HG03457 (cell line): ENCODE measurements around the gene STXBP5.
A peak's percentile ranks its signal among the peaks of the same experiment; 100 is the strongest.
"Not testable (repeated sequence)": the region's sequence is repeated elsewhere in the genome, so short reads cannot be mapped to it uniquely, and the experiment has no call there.

Experiments
- ATAC-seq: cut with Tn5 transposase; IDR thresholded peaks from one replicate; pipeline ENCODE4 v1.9.1; 2021; ENCODE audit warnings: moderate number of reproducible peaks; ENCODE audit not compliant: unreplicated experiment

STXBP5 gene

DNA sequence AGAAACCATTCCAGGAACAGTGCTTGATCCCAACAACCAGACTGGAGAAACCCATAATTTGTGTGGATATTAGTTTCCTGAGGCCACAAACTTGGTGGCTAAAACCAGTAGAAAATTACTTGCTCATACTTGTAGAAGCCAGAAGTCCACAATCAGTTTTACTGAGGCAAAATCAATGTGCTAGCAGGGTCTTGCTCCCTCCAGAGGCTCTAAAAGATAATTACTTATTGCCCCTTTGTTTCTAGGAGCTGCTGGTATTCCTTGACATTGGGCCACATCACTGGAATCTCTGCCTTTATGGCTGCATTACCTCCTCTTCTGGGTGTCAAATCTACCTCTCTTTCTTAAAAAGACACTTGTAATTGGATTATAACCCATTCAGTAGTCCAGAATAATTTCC is 162.1 kb downstream of the STXBP5 start:
- no peak for ATAC-seq

DNA sequence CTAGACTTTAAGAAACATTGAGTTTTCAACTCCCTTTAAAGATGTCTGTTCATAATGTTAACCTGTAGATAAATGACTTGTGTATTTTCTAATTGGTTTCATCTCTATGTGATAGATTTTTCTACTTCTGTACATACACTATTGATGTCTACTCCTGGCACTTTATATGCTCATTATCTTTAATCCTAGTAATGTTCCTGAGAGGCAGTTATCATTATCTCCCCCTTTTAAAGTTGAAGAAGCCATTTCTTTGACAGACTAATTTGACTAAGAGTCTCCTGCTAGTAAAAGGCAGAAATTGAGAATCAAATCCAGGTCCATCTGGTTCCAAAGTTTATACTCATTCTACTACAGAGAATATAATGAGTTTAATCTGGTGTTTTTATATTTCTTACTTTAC is 167.1 kb downstream of the STXBP5 start:
- no peak for ATAC-seq

DNA sequence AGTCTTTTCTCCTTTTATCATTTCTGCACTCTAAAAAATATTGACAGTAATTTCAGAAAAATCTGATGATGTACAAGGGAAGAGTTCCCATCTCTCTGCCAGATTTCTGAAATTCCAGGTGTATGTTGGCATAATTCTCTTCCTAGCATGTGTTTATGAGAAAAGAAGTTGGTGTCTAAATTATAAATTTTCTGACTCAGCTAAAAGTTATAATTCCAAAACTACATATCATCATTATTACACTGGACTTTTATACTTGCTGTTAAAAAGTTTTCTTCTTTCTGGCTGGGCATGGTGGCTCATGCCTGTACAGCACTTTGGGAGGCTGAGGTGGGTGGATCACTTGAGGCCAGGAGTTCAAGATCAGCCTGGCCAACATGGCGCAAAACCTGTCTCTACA is 168.6 kb downstream of the STXBP5 start:
- ATAC-seq, result no peak

DNA sequence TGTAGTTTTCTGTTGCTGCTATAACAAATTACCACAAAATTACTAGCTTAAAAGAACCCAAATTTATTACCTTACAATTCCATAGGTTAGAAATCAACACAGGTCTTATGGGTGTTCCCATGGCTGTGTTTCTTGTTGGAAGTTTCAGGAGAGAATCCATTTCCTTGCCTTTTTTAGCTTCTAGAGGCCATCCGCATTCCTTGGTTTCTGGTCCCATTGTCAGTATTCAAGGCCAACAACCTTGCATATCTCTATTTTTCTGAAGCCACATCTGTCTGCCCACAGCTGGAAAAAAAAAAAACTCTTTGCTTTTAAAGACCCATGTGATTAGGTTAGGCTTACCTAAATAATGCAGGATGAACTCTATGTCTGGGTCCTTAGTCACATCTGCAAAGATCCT is 174.6 kb downstream of the STXBP5 start:
- ATAC-seq, result no peak

DNA sequence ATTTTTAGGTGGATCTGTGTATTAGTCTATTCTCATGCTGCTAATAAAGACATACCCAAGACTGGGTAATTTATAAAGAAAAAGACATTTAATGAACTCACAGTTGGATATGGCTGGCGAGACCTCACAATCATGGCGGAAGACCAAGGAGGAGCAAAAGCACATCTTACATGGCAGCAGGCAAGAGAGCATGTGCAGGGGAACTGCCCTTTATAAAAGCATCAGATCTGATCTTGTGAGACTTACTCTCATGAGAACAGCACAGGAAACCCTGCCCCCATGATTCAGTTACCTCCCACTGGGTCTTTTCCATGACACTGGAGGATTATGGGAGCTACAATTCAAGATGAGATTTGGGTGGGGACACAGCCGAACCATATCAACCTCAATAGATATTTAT is 176.6 kb downstream of the STXBP5 start:
- not testable (repeated sequence) for ATAC-seq

DNA sequence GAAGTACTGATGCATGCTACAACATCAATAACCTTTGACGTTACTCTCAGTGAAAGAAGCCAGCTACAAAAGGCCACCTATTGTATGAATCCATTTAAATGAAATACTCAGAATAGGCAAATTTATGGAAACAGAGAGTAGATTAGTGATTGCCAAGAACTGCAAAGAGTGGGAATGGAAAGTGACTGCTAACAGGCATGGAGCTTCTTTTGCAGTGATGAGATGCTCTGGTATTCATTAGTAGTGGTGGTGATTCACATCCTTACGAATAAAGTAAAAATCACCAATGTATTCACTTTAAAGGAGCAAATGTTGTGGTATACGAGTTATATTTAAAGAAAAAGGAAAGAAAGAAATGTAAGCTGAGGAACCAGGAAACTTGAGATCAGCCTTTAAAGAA is 177.5 kb downstream of the STXBP5 start:
- no peak for ATAC-seq

DNA sequence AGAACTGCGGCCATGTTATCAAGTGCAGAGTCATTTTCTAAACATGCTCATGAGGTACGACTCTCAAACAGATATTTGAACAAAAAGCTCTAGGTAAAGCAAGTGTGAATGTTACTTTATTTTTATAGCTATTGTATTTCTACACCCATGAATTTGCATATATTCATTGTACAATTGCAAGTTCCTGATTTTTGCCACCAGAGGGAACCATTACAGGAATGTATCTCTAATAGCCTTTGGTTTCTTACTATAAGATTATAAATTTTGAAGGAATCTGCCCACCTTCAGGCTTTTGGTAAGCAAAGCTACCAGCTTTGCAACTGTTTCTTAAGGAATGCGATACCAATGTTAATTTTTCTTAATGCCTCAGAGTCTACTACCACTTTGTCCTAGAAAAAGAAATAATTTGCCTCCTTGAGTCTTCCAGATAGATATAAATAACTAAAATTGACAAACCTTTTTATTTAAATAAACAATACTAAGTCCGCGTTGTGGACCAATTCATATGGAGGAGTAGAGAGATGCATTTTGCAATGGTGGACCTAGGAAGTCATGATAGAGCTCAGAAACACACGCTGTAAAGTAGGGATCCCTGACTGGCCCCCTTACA is 178.8 kb downstream of the STXBP5 start:
- ATAC-seq, result no peak

DNA sequence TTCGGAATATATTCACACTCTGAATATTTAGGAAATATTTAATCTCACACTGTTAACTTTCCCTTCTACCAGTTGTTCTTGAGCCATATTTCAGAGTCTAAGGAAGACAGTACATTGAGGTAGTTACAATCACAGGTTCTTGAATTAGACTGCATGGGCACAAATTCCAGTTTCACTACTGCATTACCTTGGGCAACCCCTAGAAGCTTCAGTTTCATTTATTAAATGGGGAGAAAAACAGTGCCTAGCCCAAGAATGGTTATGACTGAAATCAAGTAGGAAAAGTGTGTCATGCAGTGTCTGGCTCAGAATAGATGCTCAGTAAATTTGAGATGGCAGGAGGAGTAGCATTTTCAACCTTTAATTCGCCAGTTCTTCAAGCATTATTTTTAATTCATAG is 179.8 kb downstream of the STXBP5 start:
- ATAC-seq, result peak; percentile 49

DNA sequence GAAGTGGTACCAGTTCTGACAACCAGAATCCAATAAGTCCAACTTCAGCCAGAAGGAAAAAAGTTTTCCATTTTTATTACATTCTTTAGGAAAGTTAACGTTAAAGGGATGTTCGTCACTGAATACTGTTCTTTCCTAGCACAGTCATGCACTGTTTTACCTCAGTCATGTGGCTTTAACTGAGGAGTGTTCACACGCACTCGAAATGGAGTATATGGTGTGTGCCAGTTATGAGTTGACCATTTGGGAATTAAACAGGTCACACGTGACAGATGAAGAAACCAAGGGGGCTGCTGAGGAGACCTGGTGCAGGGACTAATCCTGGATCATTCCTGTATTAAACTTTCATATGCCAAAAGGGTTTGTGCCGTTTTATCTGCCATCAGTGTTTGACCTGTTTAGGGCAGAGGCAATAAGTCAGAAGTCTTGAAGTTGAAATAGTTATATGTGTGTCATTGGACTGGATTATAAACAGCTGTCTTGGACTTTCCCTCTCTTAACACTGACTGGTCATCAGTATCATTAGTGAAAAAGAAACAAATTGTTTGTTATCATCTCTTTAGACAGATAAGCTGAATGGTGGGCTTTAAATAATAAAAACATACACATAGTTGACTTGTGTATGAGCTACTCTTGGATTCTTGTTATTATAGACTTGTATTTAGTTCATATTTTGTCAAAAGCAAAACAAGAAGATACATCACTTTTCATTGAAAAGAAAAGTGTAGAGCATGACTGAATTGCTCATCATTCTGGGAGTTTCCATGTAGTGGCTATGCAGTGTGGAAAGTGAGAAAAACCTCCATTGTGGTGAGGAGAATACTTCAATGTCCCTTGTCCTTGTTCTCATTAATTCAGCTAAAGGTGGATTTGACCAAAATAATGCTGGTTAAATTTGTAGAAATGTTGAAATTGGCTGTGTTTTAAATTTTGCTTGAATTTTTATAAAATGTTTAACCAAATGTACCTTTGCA is 180.8 kb downstream of the STXBP5 start:
- peak; percentile 55 for ATAC-seq

DNA sequence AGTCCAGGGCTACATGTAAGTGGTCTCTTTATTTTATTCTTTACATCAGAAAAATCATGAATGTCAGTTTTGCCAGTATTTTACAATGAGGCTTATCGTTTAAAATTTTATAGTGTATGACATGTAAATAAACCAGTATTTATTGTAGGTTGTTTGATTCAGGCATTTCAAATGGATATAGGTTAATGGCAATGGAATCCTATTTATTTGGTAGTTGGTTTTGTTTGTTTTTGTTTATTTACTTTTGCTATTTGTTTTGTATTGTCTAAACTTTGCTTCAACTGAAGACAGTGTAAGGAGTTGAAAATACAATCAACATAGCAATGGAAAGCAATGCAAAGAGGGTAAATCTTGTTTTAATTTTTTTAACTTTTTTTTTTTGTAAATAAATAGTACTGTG is 185.2 kb downstream of the STXBP5 start:
- no peak for ATAC-seq

DNA sequence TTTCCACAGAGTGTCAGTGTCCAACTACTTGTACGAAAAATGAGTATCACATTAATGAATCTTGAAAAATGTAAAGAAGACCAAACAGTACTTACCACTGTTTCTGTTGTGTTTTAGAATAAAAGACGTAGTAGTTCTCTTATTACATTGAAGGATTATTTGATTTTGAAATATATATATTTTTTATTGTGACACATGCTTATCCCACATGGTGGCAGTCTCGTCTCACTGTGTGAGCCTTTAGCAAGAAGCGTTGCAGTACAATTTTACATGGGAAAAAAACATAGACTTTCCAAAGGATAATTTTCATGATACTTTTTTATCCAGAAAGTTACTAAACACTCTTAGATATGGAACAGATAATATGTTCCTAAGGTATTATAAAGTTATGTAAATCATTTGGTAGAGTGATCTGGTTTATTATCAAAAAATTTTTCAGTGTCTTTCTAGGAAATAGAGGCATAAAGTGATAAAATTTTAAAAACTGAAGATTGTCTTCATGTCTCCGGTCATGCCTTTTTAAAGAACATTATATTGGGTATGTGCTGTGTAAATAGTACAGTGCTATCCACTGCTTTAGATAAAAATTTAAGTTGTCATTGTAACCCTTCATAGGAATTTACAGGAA is 186.8 kb downstream of the STXBP5 start:
- no peak for ATAC-seq

DNA sequence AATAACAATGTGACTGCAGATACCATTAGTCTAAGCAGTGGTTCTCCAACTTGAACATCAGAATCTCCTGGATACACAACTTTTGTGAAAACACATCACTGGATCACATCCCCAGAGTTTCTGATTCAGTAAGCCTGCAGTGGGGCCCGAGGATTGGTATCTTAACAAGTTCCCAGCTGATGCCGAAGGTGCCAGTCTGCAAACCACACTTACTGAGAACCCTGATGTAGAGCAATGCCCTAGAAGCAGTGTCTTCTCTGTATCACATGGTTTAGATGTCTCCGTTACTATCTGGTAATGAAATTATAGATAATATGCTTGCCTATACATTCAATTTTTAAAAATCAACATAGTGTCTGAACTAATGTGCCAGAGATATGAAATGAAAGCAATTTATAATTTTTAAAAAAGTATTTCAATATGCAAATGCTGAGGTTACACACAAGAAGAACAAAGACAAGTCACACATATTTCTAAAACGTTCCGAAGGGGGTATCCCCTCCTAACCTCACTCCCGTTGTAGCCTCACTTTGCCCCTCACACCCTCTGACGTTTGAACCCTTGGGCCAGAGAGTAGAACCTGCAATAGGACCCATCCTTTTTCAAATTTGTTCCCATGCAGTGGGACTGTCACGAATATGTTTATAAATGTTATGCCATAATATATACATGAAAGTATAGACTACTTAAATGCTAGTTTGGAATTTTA is 188.9 kb downstream of the STXBP5 start:
- peak; percentile 54 for ATAC-seq

DNA sequence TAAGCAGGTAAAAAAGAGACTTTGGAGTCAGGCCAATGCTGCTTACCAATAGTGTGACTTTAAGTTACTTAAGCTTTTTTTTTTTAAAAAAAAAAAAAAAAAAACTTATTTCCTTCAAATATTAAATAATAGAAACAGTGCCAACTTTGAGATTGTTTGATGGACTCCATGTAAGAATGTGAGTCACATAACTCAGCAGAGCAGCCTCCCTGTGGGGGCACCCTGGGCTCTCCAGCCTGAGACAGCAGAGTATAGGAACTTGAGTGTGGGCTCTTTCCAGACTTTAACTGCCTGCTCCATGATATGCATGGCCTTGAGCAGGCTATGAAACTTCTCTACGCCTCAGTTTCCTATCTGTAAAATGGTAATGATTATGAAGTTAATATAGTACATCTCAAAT is 190.9 kb downstream of the STXBP5 start:
- ATAC-seq, result no peak

DNA sequence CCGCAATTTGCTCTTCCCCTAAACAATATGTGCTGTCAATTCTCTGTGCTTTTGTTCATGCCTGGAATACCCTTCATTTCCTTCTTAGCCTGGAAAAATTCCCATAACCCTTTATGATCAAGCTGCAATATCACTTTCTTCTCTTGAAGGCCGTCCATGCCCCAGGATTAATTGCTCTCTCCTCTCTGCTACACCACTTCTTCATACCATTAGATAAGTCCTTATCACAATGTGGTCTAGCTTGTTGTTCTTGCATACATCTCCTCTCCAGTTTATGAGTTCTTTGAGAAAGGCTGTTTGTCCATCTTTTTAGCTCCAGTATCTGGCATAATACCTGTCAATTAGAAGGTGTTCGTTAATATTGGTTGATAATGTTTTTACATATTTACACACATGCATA is 193.1 kb downstream of the STXBP5 start:
- no peak for ATAC-seq

DNA sequence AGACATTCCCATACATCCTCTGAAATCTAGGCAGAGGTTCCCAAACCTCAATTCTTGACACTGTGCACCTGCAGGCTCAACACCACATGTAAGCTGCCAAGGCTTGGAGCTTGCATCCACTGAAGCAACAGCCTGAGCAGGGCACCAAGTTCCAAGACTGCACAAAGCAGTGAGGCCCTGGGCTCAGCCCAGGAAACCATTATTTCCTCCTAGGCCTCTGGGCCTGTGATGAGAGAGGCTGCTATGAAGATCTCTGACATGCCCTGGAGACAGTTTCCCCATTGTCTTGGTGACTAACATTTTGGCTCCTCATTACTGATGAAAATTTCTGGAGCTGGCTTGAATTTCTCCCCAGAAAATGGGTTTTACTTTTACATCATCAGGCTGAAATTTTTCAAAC is 196.8 kb downstream of the STXBP5 start:
- ATAC-seq, result no peak

DNA sequence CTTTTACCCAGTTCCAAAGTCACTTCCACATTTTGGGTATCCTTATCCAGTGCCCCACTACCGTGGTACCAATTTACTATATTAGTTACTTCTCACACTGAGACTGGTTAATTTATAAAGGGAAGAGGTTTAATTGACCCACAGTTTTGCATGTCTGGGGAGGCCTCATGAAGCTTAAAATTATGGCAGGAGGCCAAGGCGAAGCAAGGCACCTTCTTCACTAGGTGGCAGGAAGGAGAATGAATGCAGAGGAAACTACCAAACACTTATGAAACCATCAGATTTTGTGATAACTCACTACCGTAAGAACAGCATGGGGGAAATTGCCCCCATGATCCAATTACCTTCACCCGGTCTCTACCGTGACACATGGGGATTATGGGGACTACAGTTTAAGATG is 197.6 kb downstream of the STXBP5 start:
- ATAC-seq, result no peak

DNA sequence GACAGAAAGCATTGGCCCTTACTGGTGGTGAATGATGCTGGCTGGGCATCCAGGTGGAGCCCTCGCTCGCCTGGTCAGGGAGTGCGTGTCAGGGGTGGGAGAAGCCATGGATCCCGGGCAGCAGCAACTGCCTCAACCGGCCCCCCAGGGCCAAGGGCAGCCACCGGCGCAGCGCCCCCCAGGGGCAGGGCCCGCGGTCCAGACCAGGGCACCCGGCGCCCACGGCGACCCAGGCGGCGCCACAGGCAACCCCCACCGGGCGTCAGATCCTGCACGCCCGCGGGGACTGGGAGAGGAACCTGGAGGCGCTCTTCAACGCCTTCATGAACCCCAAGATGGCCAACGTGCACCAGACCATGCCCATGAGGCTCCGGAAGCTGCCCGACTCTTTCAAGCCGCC is 202.6 kb downstream of the STXBP5 start:
- no peak for ATAC-seq

DNA sequence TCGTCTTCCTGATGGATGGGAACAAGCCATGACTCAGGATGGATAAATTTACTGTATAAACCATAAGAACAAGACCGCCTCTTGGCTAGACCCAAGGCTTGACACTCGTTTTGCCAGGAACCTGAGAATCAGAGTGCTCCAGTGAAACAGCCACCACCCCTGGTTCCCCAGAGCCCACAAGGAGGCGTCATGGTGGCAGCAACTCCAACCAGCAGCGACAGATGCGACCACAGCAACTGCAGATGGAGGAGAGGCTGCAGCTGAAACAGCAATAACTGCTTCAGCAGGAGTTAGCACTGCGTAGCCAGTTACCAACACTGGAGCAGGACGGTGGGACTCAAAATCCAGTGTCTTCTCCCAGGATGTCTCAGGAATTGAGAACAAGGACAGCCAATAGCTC is 203.4 kb downstream of the STXBP5 start:
- ATAC-seq, result no peak

DNA sequence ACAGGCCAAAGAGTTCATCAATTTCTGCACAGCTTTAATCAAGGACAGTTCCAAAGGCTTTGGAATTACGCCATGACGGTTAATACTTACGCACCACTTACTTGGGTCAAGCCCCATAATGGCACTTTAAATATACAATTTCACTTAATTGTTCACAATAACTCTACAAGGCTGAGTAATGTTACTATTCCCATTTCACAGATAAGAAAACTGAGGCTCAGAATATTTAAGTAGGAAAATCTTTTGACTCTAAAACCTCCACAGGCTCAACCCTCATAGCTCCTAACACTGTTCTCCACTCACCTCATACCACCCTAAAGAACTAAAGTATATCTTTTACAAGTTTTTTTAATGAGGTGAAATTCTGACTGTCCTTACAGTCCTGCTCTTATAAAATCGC is 212.4 kb downstream of the STXBP5 start:
- no peak for ATAC-seq

DNA sequence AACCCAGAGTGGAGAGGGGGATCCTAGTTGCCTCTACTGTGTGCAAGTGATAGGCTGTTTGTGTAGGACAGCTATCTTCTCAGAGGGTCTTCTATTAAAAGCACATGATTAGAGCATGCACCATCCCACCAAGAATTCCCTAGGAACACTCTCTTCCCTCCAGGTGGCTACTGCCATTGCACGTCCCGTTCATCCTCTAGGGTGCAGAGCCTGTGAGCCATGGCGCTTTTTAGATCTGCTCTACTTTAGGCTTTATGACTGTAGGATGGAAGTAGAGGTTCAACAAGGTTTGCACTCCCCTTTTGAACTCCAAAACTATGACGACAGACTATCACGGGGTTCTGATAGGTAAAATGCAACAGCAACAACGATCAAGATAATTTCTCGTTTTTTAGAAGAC is 213.7 kb downstream of the STXBP5 start:
- ATAC-seq, result no peak

DNA sequence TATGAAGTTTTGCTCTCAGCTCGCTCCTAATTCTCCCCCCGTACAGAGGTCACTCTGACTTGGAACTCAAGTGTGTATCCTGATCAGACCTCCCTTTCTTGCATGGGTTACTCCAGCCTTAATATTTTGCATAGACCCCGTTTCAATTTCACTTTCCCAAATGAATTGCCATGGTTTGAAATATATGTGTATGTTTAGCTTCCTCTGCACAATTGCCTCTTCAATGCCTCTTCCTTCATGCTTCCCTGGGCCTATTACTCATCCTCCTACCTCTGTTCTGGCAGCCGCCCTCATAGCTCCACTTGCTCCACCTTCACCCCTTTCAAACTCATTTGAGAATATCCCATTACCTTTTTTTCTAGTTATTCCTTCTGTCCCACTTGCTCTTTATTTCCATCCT is 214.3 kb downstream of the STXBP5 start:
- ATAC-seq, result no peak
